SK-N-SH (cell line): ENCODE measurements around the gene ASH1L. TPM values are rescaled to one million over a fixed set of nuclear protein-coding genes. Genes with fewer than 3 reads are reported as not detected.
"Not testable (repeated sequence)": the region's sequence is repeated elsewhere in the genome, so short reads cannot be mapped to it uniquely, and the experiment has no call there.

Experiments used
- CTCF ChIA-PET: fragments of 300-600, 350-600 bp; formaldehyde crosslinking; extraction: SDS; loops from one replicate; lab custom pipeline; 2021; lab: Yijun Ruan, JAX
- POLR2A ChIA-PET: fragments of 350-600 bp; sonication (Branson Sonifier 250); formaldehyde crosslinking; extraction: SDS; loops from one replicate; lab custom pipeline; 2020; ENCODE audit warnings: antibody characterized with exemption, inconsistent platforms; lab: Yijun Ruan, JAX
- DNase-seq: peaks from one replicate; pipeline ENCODE4 v3.0.0; 2012
- H2AFZ ChIP-seq: fragments of 200-600 bp; sonication (generic); 2 replicates; pipeline ENCODE4 v1.8.1; 2016; ENCODE audit warnings: antibody characterized with exemption, mild to moderate bottlenecking, low read depth
- H3F3A ChIP-seq: fragments of 200-600 bp; sonication (generic); replicated peaks from 2 replicates; pipeline ENCODE3; 2016; ENCODE audit warnings: antibody characterized with exemption, mild to moderate bottlenecking; ENCODE audit not compliant: insufficient read depth
- H3K27ac ChIP-seq, 2 experiments: fragments of 200-500 bp in 1 of 2; fragments of 200-600 bp in 1 of 2; sonication (Bioruptor generic) in 1 of 2; sonication (generic), shearing (Covaris generic) in 1 of 2; 2 replicates each; pipeline versions ENCODE4 v1.5.1 to v1.6.1; 2014 to 2016; ENCODE audit warnings: low read depth in 2 of 2, inconsistent platforms in 1 of 2, low read length in 1 of 2, mild to moderate bottlenecking in 1 of 2, mixed read lengths in 1 of 2
- H3K27me3 ChIP-seq: fragments of 200-600 bp; sonication (generic), shearing (Covaris generic); 2 replicates; pipeline ENCODE4 v1.6.1; 2016; ENCODE audit warnings: mixed run types; ENCODE audit not compliant: insufficient read depth
- H3K36me3 ChIP-seq, 2 experiments: fragments of 200-500 bp in 1 of 2; fragments of 200-600 bp in 1 of 2; sonication (Bioruptor generic) in 1 of 2; sonication (generic) in 1 of 2; replicated peaks in 1 of 2; 2 replicates each; pipeline versions ENCODE3 to v1.5.1; 2014 to 2016; ENCODE audit warnings: low read length in 1 of 2, mild to moderate bottlenecking in 1 of 2; ENCODE audit not compliant: insufficient read depth in 2 of 2, control insufficient read depth in 1 of 2
- H3K4me1 ChIP-seq, 2 experiments: fragments of 200-500 bp in 1 of 2; fragments of 200-600 bp in 1 of 2; sonication (Bioruptor generic) in 1 of 2; sonication (generic), shearing (Covaris generic) in 1 of 2; 2 replicates each; pipeline versions ENCODE4 v1.5.1 to v1.6.1; 2014 to 2016; ENCODE audit warnings: low read depth in 1 of 2, low read length in 1 of 2, mixed run types in 1 of 2; ENCODE audit not compliant: insufficient read depth in 2 of 2, control insufficient read depth in 1 of 2
- H3K4me2 ChIP-seq: fragments of 200-600 bp; sonication (generic), shearing (Covaris generic); 2 replicates; pipeline ENCODE4 v1.6.1; 2017; ENCODE audit warnings: mixed run types
- H3K4me3 ChIP-seq, 2 experiments: fragments of 200-500 bp in 1 of 2; fragments of 200-600 bp in 1 of 2; sonication (Bioruptor generic) in 1 of 2; sonication (generic), shearing (Covaris generic) in 1 of 2; 2 replicates each; pipeline versions ENCODE4 v1.5.1 to v1.8.1; 2014 to 2016; ENCODE audit warnings: low read depth in 2 of 2, inconsistent platforms in 1 of 2, low read length in 1 of 2, mild to moderate bottlenecking in 1 of 2, mixed read lengths in 1 of 2, moderate library complexity in 1 of 2
- H3K79me2 ChIP-seq: fragments of 200-600 bp; sonication (generic); 2 replicates; pipeline ENCODE4 v1.8.1; 2017; ENCODE audit warnings: mild to moderate bottlenecking; ENCODE audit not compliant: insufficient read depth
- H3K9ac ChIP-seq: fragments of 200-600 bp; sonication (generic); 2 replicates; pipeline ENCODE4 v1.6.1; 2017; ENCODE audit warnings: mixed run types
- H3K9me2 ChIP-seq: fragments of 200-600 bp; sonication (generic); 2 replicates; pipeline ENCODE4 v1.6.1; 2017; ENCODE audit warnings: mixed run types
- H3K9me3 ChIP-seq: fragments of 200-600 bp; sonication (generic); 2 replicates; pipeline ENCODE4 v1.6.1; 2017; ENCODE audit warnings: mixed run types, mild to moderate bottlenecking, moderate library complexity
- H4K20me1 ChIP-seq: fragments of 200-600 bp; sonication (generic); 2 replicates; pipeline ENCODE4 v1.6.1; 2017; ENCODE audit warnings: mild to moderate bottlenecking, mixed run types; ENCODE audit not compliant: insufficient read depth
- CHD2 ChIP-seq: fragments of 150-350 bp; IDR thresholded peaks from 2 replicates; pipeline ENCODE4 v1.6.1; 2018; ENCODE audit warnings: low read length; ENCODE audit not compliant: partially characterized antibody
- ELF1 ChIP-seq: IDR thresholded peaks from 2 replicates; pipeline ENCODE4 v1.4.0; 2012
- EP300 ChIP-seq, 2 experiments: IDR thresholded peaks; 2 replicates each; pipeline versions ENCODE4 v1.4.0 to v1.6.1; 2012; ENCODE audit warnings: borderline replicate concordance in 1 of 2, low read depth in 1 of 2, low read length in 1 of 2
- FOXJ3 ChIP-seq: sonication (generic); formaldehyde crosslinking; IDR thresholded peaks from 2 replicates; pipeline ENCODE4 v1.5.1; 2020; ENCODE audit warnings: mild to moderate bottlenecking, missing genetic modification reagents
- GABPA ChIP-seq: IDR thresholded peaks from 2 replicates; pipeline ENCODE4 v1.4.0; 2012; ENCODE audit warnings: low read depth, mild to moderate bottlenecking
- MXI1 ChIP-seq: IDR thresholded peaks from 2 replicates; pipeline ENCODE4 v1.6.1; 2012; ENCODE audit warnings: mild to moderate bottlenecking, low read depth, low read length, improper control_type of control experiment
- NRF1 ChIP-seq: IDR thresholded peaks from 2 replicates; pipeline ENCODE4 v1.6.1; 2012; ENCODE audit warnings: low read depth, mild to moderate bottlenecking, low read length
- POLR2AphosphoS5 ChIP-seq: IDR thresholded peaks from 2 replicates; pipeline ENCODE4 v1.6.1; 2012; ENCODE audit warnings: low read depth, low read length
- SIN3A ChIP-seq: IDR thresholded peaks from 2 replicates; pipeline ENCODE4 v1.6.1; 2012; ENCODE audit warnings: low read depth, mild to moderate bottlenecking, low read length, moderate library complexity, borderline replicate concordance
- TAF1 ChIP-seq: IDR thresholded peaks from 2 replicates; pipeline ENCODE4 v1.6.1; 2012; ENCODE audit warnings: low read depth, mild to moderate bottlenecking, low read length, moderate library complexity, borderline replicate concordance
- USF1 ChIP-seq: IDR thresholded peaks from 2 replicates; pipeline ENCODE4 v1.4.0; 2012; ENCODE audit warnings: low read depth, borderline replicate concordance
- WGBS: methylation state at CpG from one replicate; pipeline ENCODE4 v1.1.6; 2017; ENCODE audit warnings: low lambda C conversion rate; 5-methylcytosine and 5-hydroxymethylcytosine counted together
- polyA plus RNA-seq, 3 experiments: library from polyadenylated mRNA; depleted of rRNA; stranded (reverse); fragments of >200 nt; gene quantifications; 2 replicates each; pipeline ENCODE4 v1.2.3, GENCODE V29; 2012
- TF ChIP-seq, protein P1 (sequence below): fragments of 200-600 bp; sonication (generic); IDR thresholded peaks from 2 replicates; pipeline ENCODE4 v1.6.1; 2017; ENCODE audit warnings: antibody characterized with exemption, mild to moderate bottlenecking, moderate library complexity
- TF ChIP-seq, protein P2 (sequence below): IDR thresholded peaks from 2 replicates; pipeline ENCODE4; 2012
- TF ChIP-seq, protein P3 (sequence below): IDR thresholded peaks from 2 replicates; pipeline ENCODE4 v1.4.0; 2012; ENCODE audit warnings: low read depth
- TF ChIP-seq, protein P4 (sequence below): fragments of 150-350 bp; IDR thresholded peaks from 2 replicates; pipeline ENCODE4 v1.6.1; 2016; ENCODE audit warnings: mild to moderate bottlenecking, low read depth, low read length

ASH1L gene, protein sequence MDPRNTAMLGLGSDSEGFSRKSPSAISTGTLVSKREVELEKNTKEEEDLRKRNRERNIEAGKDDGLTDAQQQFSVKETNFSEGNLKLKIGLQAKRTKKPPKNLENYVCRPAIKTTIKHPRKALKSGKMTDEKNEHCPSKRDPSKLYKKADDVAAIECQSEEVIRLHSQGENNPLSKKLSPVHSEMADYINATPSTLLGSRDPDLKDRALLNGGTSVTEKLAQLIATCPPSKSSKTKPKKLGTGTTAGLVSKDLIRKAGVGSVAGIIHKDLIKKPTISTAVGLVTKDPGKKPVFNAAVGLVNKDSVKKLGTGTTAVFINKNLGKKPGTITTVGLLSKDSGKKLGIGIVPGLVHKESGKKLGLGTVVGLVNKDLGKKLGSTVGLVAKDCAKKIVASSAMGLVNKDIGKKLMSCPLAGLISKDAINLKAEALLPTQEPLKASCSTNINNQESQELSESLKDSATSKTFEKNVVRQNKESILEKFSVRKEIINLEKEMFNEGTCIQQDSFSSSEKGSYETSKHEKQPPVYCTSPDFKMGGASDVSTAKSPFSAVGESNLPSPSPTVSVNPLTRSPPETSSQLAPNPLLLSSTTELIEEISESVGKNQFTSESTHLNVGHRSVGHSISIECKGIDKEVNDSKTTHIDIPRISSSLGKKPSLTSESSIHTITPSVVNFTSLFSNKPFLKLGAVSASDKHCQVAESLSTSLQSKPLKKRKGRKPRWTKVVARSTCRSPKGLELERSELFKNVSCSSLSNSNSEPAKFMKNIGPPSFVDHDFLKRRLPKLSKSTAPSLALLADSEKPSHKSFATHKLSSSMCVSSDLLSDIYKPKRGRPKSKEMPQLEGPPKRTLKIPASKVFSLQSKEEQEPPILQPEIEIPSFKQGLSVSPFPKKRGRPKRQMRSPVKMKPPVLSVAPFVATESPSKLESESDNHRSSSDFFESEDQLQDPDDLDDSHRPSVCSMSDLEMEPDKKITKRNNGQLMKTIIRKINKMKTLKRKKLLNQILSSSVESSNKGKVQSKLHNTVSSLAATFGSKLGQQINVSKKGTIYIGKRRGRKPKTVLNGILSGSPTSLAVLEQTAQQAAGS (N-terminal part only)
- 13.4 and 13.7 TPM in 2 replicates for polyA plus RNA-seq (2012; rRNA removed)
- polyA plus RNA-seq (2012; cell fraction: cytosol; rRNA removed) = 9.2 and 11.7 TPM in 2 replicates
- polyA plus RNA-seq (2012; cell fraction: nucleus; rRNA removed) = 23.1 and 33.8 TPM in 2 replicates

GRCh38 chr1:155562581-155563376 is at the start of gene ASH1L:
Gene ASH1L (minus strand): TSS chr1:155562803. CDS start chr1:155521519, 41,284 bp downstream.
- H4K20me1 ChIP-seq = peaks cover 29% of the 10 kb centered on the region
- under 1% methylated on average over 52 of the region's 87 CpGs for WGBS
- no peaks in the 10 kb centered on the region for H3K9me2 ChIP-seq
- H3K4me2 ChIP-seq = peak within 1 kb of the TSS; percentile 75
- CTCF ChIA-PET = interaction anchor here (1.1 kb wide), 1 partner anchor 355 kb away, joined by 3 read pairs; the partner anchor contains the start of gene THBS3
- peak within 1 kb of the TSS; percentile 99 for H3K9ac ChIP-seq
- H2AFZ ChIP-seq = peak within 1 kb of the TSS; percentile 95
- H3K27me3 ChIP-seq = no peaks in the 10 kb centered on the region
- DNase-seq = peak; percentile 99
- TF ChIP-seq, protein P1, sequence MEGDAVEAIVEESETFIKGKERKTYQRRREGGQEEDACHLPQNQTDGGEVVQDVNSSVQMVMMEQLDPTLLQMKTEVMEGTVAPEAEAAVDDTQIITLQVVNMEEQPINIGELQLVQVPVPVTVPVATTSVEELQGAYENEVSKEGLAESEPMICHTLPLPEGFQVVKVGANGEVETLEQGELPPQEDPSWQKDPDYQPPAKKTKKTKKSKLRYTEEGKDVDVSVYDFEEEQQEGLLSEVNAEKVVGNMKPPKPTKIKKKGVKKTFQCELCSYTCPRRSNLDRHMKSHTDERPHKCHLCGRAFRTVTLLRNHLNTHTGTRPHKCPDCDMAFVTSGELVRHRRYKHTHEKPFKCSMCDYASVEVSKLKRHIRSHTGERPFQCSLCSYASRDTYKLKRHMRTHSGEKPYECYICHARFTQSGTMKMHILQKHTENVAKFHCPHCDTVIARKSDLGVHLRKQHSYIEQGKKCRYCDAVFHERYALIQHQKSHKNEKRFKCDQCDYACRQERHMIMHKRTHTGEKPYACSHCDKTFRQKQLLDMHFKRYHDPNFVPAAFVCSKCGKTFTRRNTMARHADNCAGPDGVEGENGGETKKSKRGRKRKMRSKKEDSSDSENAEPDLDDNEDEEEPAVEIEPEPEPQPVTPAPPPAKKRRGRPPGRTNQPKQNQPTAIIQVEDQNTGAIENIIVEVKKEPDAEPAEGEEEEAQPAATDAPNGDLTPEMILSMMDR = no peak
- TF ChIP-seq CHD2 = peak; percentile 36
- TF ChIP-seq MXI1 = no peak
- TF ChIP-seq EP300 (IDR thresholded peaks at IDR 0.05; ENCODE audit: borderline replicate concordance in 1 of 2, low read depth in 1 of 2, low read length in 1 of 2) = peak in 1 of 2 experiments; percentile 32; a peak in 1 of 4 replicates
- TF ChIP-seq NRF1 = peak; percentile 68
- TF ChIP-seq, protein P2, sequence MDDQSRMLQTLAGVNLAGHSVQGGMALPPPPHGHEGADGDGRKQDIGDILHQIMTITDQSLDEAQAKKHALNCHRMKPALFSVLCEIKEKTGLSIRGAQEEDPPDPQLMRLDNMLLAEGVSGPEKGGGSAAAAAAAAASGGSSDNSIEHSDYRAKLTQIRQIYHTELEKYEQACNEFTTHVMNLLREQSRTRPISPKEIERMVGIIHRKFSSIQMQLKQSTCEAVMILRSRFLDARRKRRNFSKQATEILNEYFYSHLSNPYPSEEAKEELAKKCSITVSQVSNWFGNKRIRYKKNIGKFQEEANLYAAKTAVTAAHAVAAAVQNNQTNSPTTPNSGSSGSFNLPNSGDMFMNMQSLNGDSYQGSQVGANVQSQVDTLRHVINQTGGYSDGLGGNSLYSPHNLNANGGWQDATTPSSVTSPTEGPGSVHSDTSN = 0 out of 2 replicates have a peak, but pooled peaks have one; percentile 2
- TF ChIP-seq TAF1 = peak; percentile 95
- no peak for TF ChIP-seq FOXJ3 (CRISPR knock-in tag)
- TF ChIP-seq, protein P3, sequence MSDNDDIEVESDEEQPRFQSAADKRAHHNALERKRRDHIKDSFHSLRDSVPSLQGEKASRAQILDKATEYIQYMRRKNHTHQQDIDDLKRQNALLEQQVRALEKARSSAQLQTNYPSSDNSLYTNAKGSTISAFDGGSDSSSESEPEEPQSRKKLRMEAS = peak; percentile 37
- peak; percentile 55; the same call in 1 of the 2 replicates for TF ChIP-seq GABPA
- TF ChIP-seq POLR2AphosphoS5 = peak; percentile 96
- TF ChIP-seq SIN3A = peak; percentile 44; the same call in 1 of the 2 replicates
- TF ChIP-seq, protein P4, sequence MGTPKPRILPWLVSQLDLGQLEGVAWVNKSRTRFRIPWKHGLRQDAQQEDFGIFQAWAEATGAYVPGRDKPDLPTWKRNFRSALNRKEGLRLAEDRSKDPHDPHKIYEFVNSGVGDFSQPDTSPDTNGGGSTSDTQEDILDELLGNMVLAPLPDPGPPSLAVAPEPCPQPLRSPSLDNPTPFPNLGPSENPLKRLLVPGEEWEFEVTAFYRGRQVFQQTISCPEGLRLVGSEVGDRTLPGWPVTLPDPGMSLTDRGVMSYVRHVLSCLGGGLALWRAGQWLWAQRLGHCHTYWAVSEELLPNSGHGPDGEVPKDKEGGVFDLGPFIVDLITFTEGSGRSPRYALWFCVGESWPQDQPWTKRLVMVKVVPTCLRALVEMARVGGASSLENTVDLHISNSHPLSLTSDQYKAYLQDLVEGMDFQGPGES = no peak
- peak; percentile 53 for TF ChIP-seq ELF1
- no peak for TF ChIP-seq USF1
- TF ChIP-seq, all 33 proteins: peak for 10
- peaks cover 4 to 15% of the 10 kb centered on the region in 2 experiments for H3K36me3 ChIP-seq
- no peaks in the 10 kb centered on the region for H3K9me3 ChIP-seq
- peak within 1 kb of the TSS; percentile 61 to 98 for H3K4me3 ChIP-seq
- H3K4me1 ChIP-seq = peaks cover 0 to 3% of the 10 kb centered on the region in 2 experiments; a peak in 2 of 4 replicates
- H3K27ac ChIP-seq = peak within 1 kb of the TSS; percentile 97 to 98
- POLR2A ChIA-PET = interaction anchor here (0.8 to 1.5 kb wide), 3 partner anchors 27 to 239 kb away, joined by 3 to 4 read pairs (median 3); no protein-coding TSS in a partner anchor
- peaks cover 82% of the 10 kb centered on the region for H3K79me2 ChIP-seq
- peaks cover 19% of the 10 kb centered on the region for H3F3A ChIP-seq

- H3K27ac ChIP-seq, H3K9me3 ChIP-seq, POLR2A ChIA-PET, H3K27me3 ChIP-seq, H3F3A ChIP-seq, H2AFZ ChIP-seq, H3K79me2 ChIP-seq, H3K4me2 ChIP-seq, H3K9me2 ChIP-seq, H4K20me1 ChIP-seq, H3K4me1 ChIP-seq, DNase-seq: not testable (repeated sequence)
- peaks cover 5 to 11% of the 10 kb centered on the region in 2 experiments for H3K36me3 ChIP-seq
- CTCF ChIA-PET = interaction anchor here (0.6 kb wide), 1 partner anchor 359 kb away, joined by 3 read pairs; no protein-coding TSS in a partner anchor
- peak overlapping the region; percentile 51; the same call in 1 of the 2 replicates for H3K9ac ChIP-seq
- no CpG with 5 or more reads among the region's 33 CpGs for WGBS
- peak overlapping the region; percentile 61 to 66; a peak in 3 of 4 replicates for H3K4me3 ChIP-seq
These were observed 47.6 kb upstream of the ASH1L start for GRCh38 chr1:155610257-155610647.
